Astrocyte (in vitro differentiated cells and primary cell): Measurements from ENCODE around the gene ZBTB17. TPM values are rescaled to one million over a fixed set of nuclear protein-coding genes. Genes with fewer than 3 reads are reported as not detected.

ENCODE experiments used
- DNase-seq: peaks from one replicate; pipeline ENCODE4 v3.0.0-alpha.2; 2010; ENCODE audit warnings: low read depth
- FAIRE-seq: peaks from 2 replicates; lab custom pipeline; 2011; peaks lifted over from hg19 to GRCh38; lab: Jason Lieb, UNC
- H2AFZ ChIP-seq: 2 replicates; pipeline ENCODE4 v1.6.0; 2012; ENCODE audit warnings: low read depth, low read length, inconsistent platforms
- H3K27ac ChIP-seq: 2 replicates; pipeline ENCODE4 v1.5.1; 2011; ENCODE audit warnings: low read depth, low read length, inconsistent platforms
- H3K27me3 ChIP-seq: 2 replicates; pipeline ENCODE4 v1.6.0; 2011; ENCODE audit warnings: low read length, inconsistent platforms; ENCODE audit not compliant: insufficient read depth
- H3K36me3 ChIP-seq: 2 replicates; pipeline ENCODE4 v1.5.1; 2011; ENCODE audit warnings: low read length, inconsistent platforms; ENCODE audit not compliant: insufficient read depth
- H3K4me1 ChIP-seq: 2 replicates; pipeline ENCODE4 v1.5.1; 2011; ENCODE audit warnings: low read length, inconsistent platforms; ENCODE audit not compliant: insufficient read depth
- H3K4me2 ChIP-seq: 2 replicates; pipeline ENCODE4 v1.6.0; 2012; ENCODE audit warnings: low read length, inconsistent platforms
- H3K4me3 ChIP-seq: 2 replicates; pipeline ENCODE4 v1.5.1; 2011; ENCODE audit warnings: low read depth, mild to moderate bottlenecking, low read length, inconsistent platforms; ENCODE audit not compliant: insufficient read depth
- H3K79me2 ChIP-seq: 2 replicates; pipeline ENCODE4 v1.6.0; 2012; ENCODE audit warnings: mild to moderate bottlenecking, low read length, inconsistent platforms; ENCODE audit not compliant: insufficient read depth
- H3K9ac ChIP-seq: 2 replicates; pipeline ENCODE4 v1.6.0; 2012; ENCODE audit warnings: mild to moderate bottlenecking, low read length, inconsistent platforms
- H3K9me3 ChIP-seq: 2 replicates; pipeline ENCODE4 v1.5.1; 2012; ENCODE audit warnings: low read depth, mild to moderate bottlenecking, low read length, inconsistent platforms; ENCODE audit not compliant: insufficient read depth
- H4K20me1 ChIP-seq: 2 replicates; pipeline ENCODE4 v1.6.0; 2012; ENCODE audit warnings: low read length, inconsistent platforms; ENCODE audit not compliant: insufficient read depth
- H3K27ac Mint-ChIP-seq: one replicate; pipeline ENCODE4 v1.8.0; 2021; ENCODE audit warnings: mild to moderate bottlenecking, mixed read lengths; ENCODE audit not compliant: unreplicated experiment
- H3K27me3 Mint-ChIP-seq: one replicate; pipeline ENCODE4 v1.8.0; 2021; ENCODE audit warnings: low read depth, mixed read lengths; ENCODE audit not compliant: unreplicated experiment
- H3K36me3 Mint-ChIP-seq: one replicate; pipeline ENCODE4 v1.8.0; 2021; ENCODE audit warnings: low read depth, mixed read lengths; ENCODE audit not compliant: unreplicated experiment
- H3K4me1 Mint-ChIP-seq: one replicate; pipeline ENCODE4 v1.8.0; 2021; ENCODE audit warnings: low read depth, mixed read lengths; ENCODE audit not compliant: unreplicated experiment
- H3K4me3 Mint-ChIP-seq: one replicate; pipeline ENCODE4 v1.8.0; 2021; ENCODE audit warnings: mild to moderate bottlenecking, moderate library complexity, mixed read lengths; ENCODE audit not compliant: unreplicated experiment
- H3K9me3 Mint-ChIP-seq: one replicate; pipeline ENCODE4 v1.8.0; 2021; ENCODE audit warnings: mild to moderate bottlenecking, mixed read lengths; ENCODE audit not compliant: unreplicated experiment
- EZH2 ChIP-seq: IDR thresholded peaks from 2 replicates; pipeline ENCODE4 v1.6.1; 2012; ENCODE audit warnings: mild to moderate bottlenecking, low read length, inconsistent platforms; ENCODE audit not compliant: insufficient read depth
- total RNA-seq: library from RNA; stranded (reverse); gene quantifications from 2 replicates; pipeline ENCODE4 v1.2.1, GENCODE V29; 2021
- TF ChIP-seq, protein P1 (sequence below): IDR thresholded peaks from 2 replicates; pipeline ENCODE4 v1.5.1; 2011; ENCODE audit warnings: low read depth, mild to moderate bottlenecking, inconsistent platforms, low read length, moderate library complexity; ENCODE audit not compliant: insufficient read depth

ZBTB17 gene
- total RNA-seq, 1 donor from 2014 or later = 28.1 TPM

GRCh38 chr1:15949453-15950245 is 26.3 kb downstream of the ZBTB17 start:
- H3K79me2 ChIP-seq = peaks cover 71% of the 10 kb centered on the region
- peak; percentile 93 for FAIRE-seq

GRCh38 chr1:15948595-15949452 is 27.1 kb downstream of the ZBTB17 start:
- Histone ChIP-seq H3K79me2 (peaks cover 63% of the 10 kb centered on the region), H2AFZ (no peak overlapping the region), H3K9ac (peak overlapping the region; percentile 98), H3K4me1 (peaks cover 61% of the 10 kb centered on the region), H3K36me3 (peaks cover 8% of the 10 kb centered on the region), H3K4me2 (peak overlapping the region; percentile 91), H3K4me3 (peak overlapping the region; percentile 48), H3K27me3 (no peaks in the 10 kb centered on the region), H3K9me3 (no peaks in the 10 kb centered on the region), H3K27ac (peak overlapping the region; percentile 100), H4K20me1 (peaks cover 32% of the 10 kb centered on the region)
- peaks cover 52% of the 10 kb centered on the region for H3K4me1 Mint-ChIP-seq
- DNase-seq = peak; percentile 98
- no peak for TF ChIP-seq EZH2
- TF ChIP-seq, protein P1, sequence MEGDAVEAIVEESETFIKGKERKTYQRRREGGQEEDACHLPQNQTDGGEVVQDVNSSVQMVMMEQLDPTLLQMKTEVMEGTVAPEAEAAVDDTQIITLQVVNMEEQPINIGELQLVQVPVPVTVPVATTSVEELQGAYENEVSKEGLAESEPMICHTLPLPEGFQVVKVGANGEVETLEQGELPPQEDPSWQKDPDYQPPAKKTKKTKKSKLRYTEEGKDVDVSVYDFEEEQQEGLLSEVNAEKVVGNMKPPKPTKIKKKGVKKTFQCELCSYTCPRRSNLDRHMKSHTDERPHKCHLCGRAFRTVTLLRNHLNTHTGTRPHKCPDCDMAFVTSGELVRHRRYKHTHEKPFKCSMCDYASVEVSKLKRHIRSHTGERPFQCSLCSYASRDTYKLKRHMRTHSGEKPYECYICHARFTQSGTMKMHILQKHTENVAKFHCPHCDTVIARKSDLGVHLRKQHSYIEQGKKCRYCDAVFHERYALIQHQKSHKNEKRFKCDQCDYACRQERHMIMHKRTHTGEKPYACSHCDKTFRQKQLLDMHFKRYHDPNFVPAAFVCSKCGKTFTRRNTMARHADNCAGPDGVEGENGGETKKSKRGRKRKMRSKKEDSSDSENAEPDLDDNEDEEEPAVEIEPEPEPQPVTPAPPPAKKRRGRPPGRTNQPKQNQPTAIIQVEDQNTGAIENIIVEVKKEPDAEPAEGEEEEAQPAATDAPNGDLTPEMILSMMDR = peak; percentile 10
- FAIRE-seq = peak; percentile 29
- H3K9me3 Mint-ChIP-seq = no peaks in the 10 kb centered on the region
- peaks cover 11% of the 10 kb centered on the region for H3K36me3 Mint-ChIP-seq
- peak overlapping the region; percentile 81 for H3K27ac Mint-ChIP-seq
- H3K27me3 Mint-ChIP-seq = no peaks in the 10 kb centered on the region
- H3K4me3 Mint-ChIP-seq = peak overlapping the region; percentile 58

More at GRCh38 chr1:15949453-15950245, 26.3 kb downstream of the ZBTB17 start:
- peak overlapping the region; percentile 58 for H3K4me3 Mint-ChIP-seq
- Histone ChIP-seq H3K27ac (peak overlapping the region; percentile 100), H3K4me1 (peaks cover 66% of the 10 kb centered on the region), H3K9me3 (no peaks in the 10 kb centered on the region), H3K36me3 (peaks cover 8% of the 10 kb centered on the region), H3K4me2 (peak overlapping the region; percentile 91), H3K27me3 (no peaks in the 10 kb centered on the region), H2AFZ (no peak overlapping the region), H3K9ac (peak overlapping the region; percentile 98), H3K4me3 (peak overlapping the region; percentile 48), H4K20me1 (peaks cover 28% of the 10 kb centered on the region)
- H3K27ac Mint-ChIP-seq = peak overlapping the region; percentile 81
- H3K4me1 Mint-ChIP-seq = peaks cover 54% of the 10 kb centered on the region
- no peaks in the 10 kb centered on the region for H3K9me3 Mint-ChIP-seq
- H3K27me3 Mint-ChIP-seq = no peaks in the 10 kb centered on the region
- peak; percentile 97 for DNase-seq
- peaks cover 11% of the 10 kb centered on the region for H3K36me3 Mint-ChIP-seq
- no peak for TF ChIP-seq EZH2
- TF ChIP-seq, protein P1 = no peak
